Measurements from ENCODE around the gene KY.

Gene KY

GRCh38 chr3:134680796-134681521, 30.1 kb upstream of the KY start:
- H3K27me3 Mint-ChIP-seq: peaks cover 18% of the 10 kb centered on the region
- H3K4me3 Mint-ChIP-seq: no peak overlapping the region
- no peaks in the 10 kb centered on the region for H3K36me3 Mint-ChIP-seq
- no peak for ATAC-seq
- H3K27ac Mint-ChIP-seq: no peak overlapping the region
- peaks cover 16% of the 10 kb centered on the region for H3K9me3 Mint-ChIP-seq
- no peaks in the 10 kb centered on the region for H3K4me1 Mint-ChIP-seq

DNA sequence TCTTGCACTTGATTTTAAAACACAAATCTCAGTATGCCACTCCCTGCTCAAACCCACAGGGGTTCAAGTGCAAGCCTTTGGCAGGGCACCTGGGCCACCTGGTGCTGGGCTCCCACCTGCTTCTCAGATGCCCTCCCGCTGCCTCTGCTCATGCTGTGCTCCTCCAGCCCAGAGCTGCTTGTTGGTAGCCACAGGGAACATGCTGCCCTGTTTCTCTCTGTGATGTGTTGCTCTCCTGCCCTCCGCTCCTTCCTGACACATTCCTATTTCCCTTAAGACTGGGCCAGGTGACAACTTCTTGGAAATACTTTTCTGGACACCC, 27.1 kb upstream of the KY start:
- no peaks in the 10 kb centered on the region for H3K4me1 Mint-ChIP-seq
- H3K4me3 Mint-ChIP-seq: no peak overlapping the region
- H3K9me3 Mint-ChIP-seq: peaks cover 26% of the 10 kb centered on the region
- H3K27ac Mint-ChIP-seq: no peak overlapping the region
- H3K27me3 Mint-ChIP-seq: peaks cover 18% of the 10 kb centered on the region
- peaks cover 9% of the 10 kb centered on the region for H3K36me3 Mint-ChIP-seq
- ATAC-seq: no peak

DNA sequence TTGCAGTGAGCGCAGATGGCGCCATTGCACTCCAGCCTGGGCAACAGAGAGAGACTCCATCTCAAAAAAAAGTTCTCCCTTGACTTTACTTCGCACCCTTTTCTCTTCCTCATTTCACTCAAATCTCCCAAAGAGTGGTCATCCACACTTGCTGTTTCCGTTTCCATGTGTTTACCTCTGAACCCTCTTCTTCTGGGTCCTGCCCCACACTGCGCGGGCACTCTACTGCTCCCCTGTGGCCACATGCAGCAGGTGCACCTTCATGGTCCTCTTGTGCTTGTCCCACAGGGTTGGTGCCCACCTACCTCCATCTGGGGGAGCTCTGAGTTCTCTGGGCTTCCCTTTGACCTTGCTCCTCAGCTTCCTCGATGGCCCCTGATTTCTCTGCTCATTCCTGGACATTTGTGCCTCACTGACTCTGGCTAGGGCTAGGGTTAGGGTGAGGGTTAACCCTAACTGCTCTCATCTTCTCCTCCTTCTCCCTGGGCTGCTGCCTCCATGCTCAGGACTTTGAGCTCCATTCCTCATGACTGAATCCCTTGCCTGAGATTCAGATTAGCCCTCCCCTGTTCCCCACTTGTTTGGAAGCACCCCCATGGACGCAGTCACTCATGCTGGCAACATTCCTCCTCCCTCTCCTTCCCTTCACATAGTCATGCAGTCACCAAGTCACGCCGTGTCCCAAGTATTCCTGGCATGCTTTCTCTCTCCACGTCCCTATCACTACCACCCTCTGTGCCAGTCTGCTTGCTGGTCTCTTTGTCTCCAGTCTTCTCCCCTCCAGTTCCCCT, 26.6 kb upstream of the KY start:
- no peak overlapping the region for H3K27ac Mint-ChIP-seq
- peaks cover 30% of the 10 kb centered on the region for H3K9me3 Mint-ChIP-seq
- H3K4me3 Mint-ChIP-seq: no peak overlapping the region
- peaks cover 9% of the 10 kb centered on the region for H3K36me3 Mint-ChIP-seq
- H3K4me1 Mint-ChIP-seq: no peaks in the 10 kb centered on the region
- ATAC-seq: no peak
- H3K27me3 Mint-ChIP-seq: peaks cover 18% of the 10 kb centered on the region

GRCh38 chr3:134675726-134676256, 25.0 kb upstream of the KY start:
- H3K4me1 Mint-ChIP-seq: no peaks in the 10 kb centered on the region
- no peak for ATAC-seq
- peaks cover 30% of the 10 kb centered on the region for H3K9me3 Mint-ChIP-seq
- no peak overlapping the region for H3K27ac Mint-ChIP-seq
- no peak overlapping the region for H3K4me3 Mint-ChIP-seq
- peaks cover 9% of the 10 kb centered on the region for H3K36me3 Mint-ChIP-seq
- peaks cover 18% of the 10 kb centered on the region for H3K27me3 Mint-ChIP-seq

GRCh38 chr3:134672571-134672970, 21.7 kb upstream of the KY start:
- Mint-ChIP-seq H3K36me3 (peaks cover 9% of the 10 kb centered on the region), H3K4me1 (no peaks in the 10 kb centered on the region), H3K9me3 (peaks cover 24% of the 10 kb centered on the region), H3K4me3 (no peak overlapping the region), H3K27me3 (peaks cover 5% of the 10 kb centered on the region), H3K27ac (no peak overlapping the region)
- ATAC-seq: no peak

GRCh38 chr3:134667956-134668355, 17.1 kb upstream of the KY start:
- peak; percentile 14 for ATAC-seq
- H3K36me3 Mint-ChIP-seq: no peaks in the 10 kb centered on the region
- H3K4me3 Mint-ChIP-seq: no peak overlapping the region
- peaks cover 11% of the 10 kb centered on the region for H3K27me3 Mint-ChIP-seq
- peaks cover 3% of the 10 kb centered on the region for H3K9me3 Mint-ChIP-seq
- H3K27ac Mint-ChIP-seq: no peak overlapping the region
- H3K4me1 Mint-ChIP-seq: no peaks in the 10 kb centered on the region

DNA sequence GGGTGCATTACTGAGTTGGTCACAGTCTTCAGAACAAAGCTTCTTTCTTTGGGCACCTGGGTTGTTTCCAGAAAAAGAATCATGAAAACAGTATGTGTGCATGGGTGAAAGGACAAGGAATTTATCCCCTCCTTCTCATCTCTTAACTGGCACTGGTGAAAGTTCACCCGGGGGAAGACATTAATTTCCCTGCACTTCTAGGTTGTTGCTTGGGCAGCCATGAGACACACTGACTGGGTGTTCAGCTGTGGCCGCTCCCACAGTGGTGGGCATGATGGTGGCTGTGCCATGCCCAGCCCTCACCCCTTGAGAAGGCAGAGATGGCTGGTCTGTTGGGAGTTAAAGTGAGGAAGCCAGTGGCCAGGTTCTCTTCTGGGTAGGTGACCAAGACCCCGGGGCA, 16.6 kb upstream of the KY start:
- Mint-ChIP-seq H3K4me1 (no peaks in the 10 kb centered on the region), H3K9me3 (no peaks in the 10 kb centered on the region), H3K36me3 (no peaks in the 10 kb centered on the region), H3K27me3 (peaks cover 11% of the 10 kb centered on the region), H3K27ac (no peak overlapping the region), H3K4me3 (no peak overlapping the region)
- no peak for ATAC-seq

DNA sequence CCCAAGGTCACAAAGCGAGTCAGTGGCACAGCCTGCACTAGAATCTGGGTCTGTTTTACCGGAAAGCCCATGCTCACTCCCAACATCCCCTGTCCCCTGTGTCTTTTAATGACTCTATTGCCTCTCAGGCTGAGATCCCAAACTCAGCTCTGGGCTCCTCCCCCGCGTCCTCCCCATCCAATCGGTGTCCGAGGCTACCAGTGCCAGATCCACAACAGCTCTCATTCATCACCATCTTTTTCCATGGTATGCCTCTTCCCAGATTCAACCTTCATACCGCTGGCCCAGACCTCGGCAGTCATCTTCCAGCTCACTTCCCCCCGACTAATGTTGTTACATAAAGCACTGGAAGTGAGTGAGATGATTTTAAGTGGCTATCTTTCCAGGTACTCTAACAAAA, 16.1 kb upstream of the KY start:
- H3K4me1 Mint-ChIP-seq: no peaks in the 10 kb centered on the region
- no peaks in the 10 kb centered on the region for H3K9me3 Mint-ChIP-seq
- no peak for ATAC-seq
- H3K4me3 Mint-ChIP-seq: no peak overlapping the region
- H3K27me3 Mint-ChIP-seq: peaks cover 11% of the 10 kb centered on the region
- no peaks in the 10 kb centered on the region for H3K36me3 Mint-ChIP-seq
- no peak overlapping the region for H3K27ac Mint-ChIP-seq

GRCh38 chr3:134666466-134666865, 15.6 kb upstream of the KY start:
- no peak overlapping the region for H3K27ac Mint-ChIP-seq
- H3K27me3 Mint-ChIP-seq: peaks cover 15% of the 10 kb centered on the region
- ATAC-seq: no peak
- H3K4me1 Mint-ChIP-seq: no peaks in the 10 kb centered on the region
- peaks cover 2% of the 10 kb centered on the region for H3K9me3 Mint-ChIP-seq
- H3K36me3 Mint-ChIP-seq: peaks cover 2% of the 10 kb centered on the region
- H3K4me3 Mint-ChIP-seq: no peak overlapping the region

- Mint-ChIP-seq H3K36me3 (peaks cover 5% of the 10 kb centered on the region), H3K4me3 (no peak overlapping the region), H3K27ac (no peak overlapping the region), H3K27me3 (peaks cover 19% of the 10 kb centered on the region), H3K9me3 (peaks cover 6% of the 10 kb centered on the region), H3K4me1 (no peaks in the 10 kb centered on the region)
- no peak for ATAC-seq
Measured at GRCh38 chr3:134666052-134666451, 15.2 kb upstream of the KY start.

GRCh38 chr3:134665243-134665642, 14.4 kb upstream of the KY start:
- no peak overlapping the region for H3K27ac Mint-ChIP-seq
- ATAC-seq: no peak
- H3K36me3 Mint-ChIP-seq: peaks cover 5% of the 10 kb centered on the region
- no peak overlapping the region for H3K4me3 Mint-ChIP-seq
- no peaks in the 10 kb centered on the region for H3K4me1 Mint-ChIP-seq
- peaks cover 7% of the 10 kb centered on the region for H3K9me3 Mint-ChIP-seq
- peaks cover 23% of the 10 kb centered on the region for H3K27me3 Mint-ChIP-seq

DNA sequence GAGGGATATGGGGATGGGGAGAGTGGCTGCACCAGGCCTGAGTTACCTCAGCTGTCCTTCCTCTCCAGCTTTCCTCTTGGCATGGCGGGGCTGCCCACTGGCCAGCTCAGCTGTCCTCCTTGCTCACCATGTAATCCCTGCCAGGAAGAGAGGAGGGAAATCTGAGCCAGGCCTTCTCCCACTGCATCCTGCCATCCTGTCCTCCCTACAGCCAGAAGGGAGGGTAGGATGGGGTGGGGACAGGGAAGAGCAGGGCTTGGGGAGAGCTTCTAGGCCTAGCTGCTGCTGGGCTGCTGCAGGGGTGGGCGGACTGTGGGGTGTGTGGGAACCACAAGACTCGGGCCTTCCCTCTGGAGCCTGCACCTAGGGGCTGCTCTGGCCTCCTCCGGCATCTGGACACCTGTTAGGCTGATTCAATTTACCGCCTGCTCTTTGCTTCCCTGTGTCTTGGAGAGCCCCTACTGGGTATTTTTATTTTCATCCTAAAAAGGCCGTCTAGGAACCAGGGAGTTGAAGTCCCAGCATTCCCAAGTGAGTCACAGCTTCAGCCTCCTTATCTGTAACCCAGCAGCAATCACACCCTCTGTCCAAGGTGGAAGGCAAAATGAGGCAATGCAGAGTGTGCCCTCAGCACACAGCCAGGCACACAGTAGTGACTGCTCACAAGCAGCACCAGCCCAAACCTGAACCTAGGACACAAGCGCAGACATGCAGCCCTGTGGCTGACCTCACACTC, 13.1 kb upstream of the KY start:
- H3K4me1 Mint-ChIP-seq: no peaks in the 10 kb centered on the region

GRCh38 chr3:134660046-134660441, 9.2 kb upstream of the KY start:
- H3K27ac Mint-ChIP-seq: no peak overlapping the region
- H3K4me3 Mint-ChIP-seq: no peak overlapping the region
- peaks cover 7% of the 10 kb centered on the region for H3K9me3 Mint-ChIP-seq
- H3K27me3 Mint-ChIP-seq: peaks cover 30% of the 10 kb centered on the region
- ATAC-seq: no peak
- H3K4me1 Mint-ChIP-seq: peaks cover 7% of the 10 kb centered on the region
- H3K36me3 Mint-ChIP-seq: peaks cover 5% of the 10 kb centered on the region

More for the DNA sequence above, 13.1 kb upstream of the KY start:
- peaks cover 5% of the 10 kb centered on the region for H3K36me3 Mint-ChIP-seq
- H3K4me3 Mint-ChIP-seq: no peak overlapping the region
- H3K9me3 Mint-ChIP-seq: peaks cover 7% of the 10 kb centered on the region
- no peak for ATAC-seq
- no peak overlapping the region for H3K27ac Mint-ChIP-seq
- H3K27me3 Mint-ChIP-seq: peaks cover 23% of the 10 kb centered on the region

DNA sequence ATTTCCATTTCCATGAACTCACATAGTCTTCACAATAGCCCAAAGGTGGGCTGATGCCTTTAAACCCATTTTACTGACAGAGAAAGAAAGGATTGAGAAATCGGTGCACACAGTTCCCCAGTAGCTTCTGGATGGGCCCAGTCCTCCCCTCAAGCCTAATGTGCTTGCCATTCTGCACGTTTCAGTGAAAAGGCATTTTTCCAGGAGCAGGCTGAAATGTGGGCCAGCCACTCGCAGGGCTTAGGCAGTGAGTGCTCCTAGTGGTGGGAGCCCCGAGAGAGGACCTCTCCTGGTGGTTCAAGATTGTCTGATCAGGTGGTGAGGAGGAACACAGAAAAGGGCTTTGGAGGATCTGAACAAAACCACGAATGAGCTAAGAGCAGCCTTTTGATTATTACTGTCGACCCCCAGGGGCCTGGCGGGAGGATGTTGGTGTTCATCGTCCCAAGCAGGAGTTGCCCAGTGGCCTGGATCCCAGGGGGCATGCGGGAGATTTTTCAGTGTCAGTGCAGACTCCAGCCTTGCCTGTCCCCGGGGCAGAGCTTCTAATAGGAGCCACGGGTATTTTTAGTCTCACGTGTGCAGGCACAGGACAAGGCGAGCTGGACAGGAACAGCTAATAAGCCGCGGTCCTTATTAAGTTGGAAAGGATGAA, 8.7 kb upstream of the KY start:
- H3K9me3 Mint-ChIP-seq: peaks cover 7% of the 10 kb centered on the region
- ATAC-seq: no peak
- peaks cover 5% of the 10 kb centered on the region for H3K36me3 Mint-ChIP-seq
- H3K27me3 Mint-ChIP-seq: peaks cover 35% of the 10 kb centered on the region
- H3K4me3 Mint-ChIP-seq: no peak overlapping the region
- peaks cover 7% of the 10 kb centered on the region for H3K4me1 Mint-ChIP-seq
- H3K27ac Mint-ChIP-seq: no peak overlapping the region

GRCh38 chr3:134658555-134658954, 7.7 kb upstream of the KY start:
- Mint-ChIP-seq H3K36me3 (peaks cover 5% of the 10 kb centered on the region), H3K4me1 (peaks cover 7% of the 10 kb centered on the region), H3K27me3 (peaks cover 45% of the 10 kb centered on the region), H3K27ac (no peak overlapping the region), H3K4me3 (no peak overlapping the region), H3K9me3 (peaks cover 7% of the 10 kb centered on the region)
- ATAC-seq: no peak

Data from stimulated activated memory B cell treated with anti-CD40 and anti-IgM and Interleukin-4, amounts not matched to agents 10 μg/mL and 1 μg/mL and 100 μg/mL, for 72 hours (primary cell).